Kidney epithelial cell (primary cell): ENCODE results near the gene PCDHGB4. TPM values are rescaled to one million over a fixed set of nuclear protein-coding genes. Genes with fewer than 3 reads are reported as not detected.
"Not testable (repeated sequence)": the region's sequence is repeated elsewhere in the genome, so short reads cannot be mapped to it uniquely, and the experiment has no call there.

Source experiments
- DNase-seq: peaks from one replicate; pipeline ENCODE4 v3.0.0-alpha.2; 2010; ENCODE audit warnings: low read depth
- H3K27me3 ChIP-seq: 2 replicates; pipeline ENCODE4 v1.6.0; 2011; ENCODE audit warnings: low read length; ENCODE audit not compliant: control insufficient read depth, insufficient read depth
- H3K36me3 ChIP-seq: 2 replicates; pipeline ENCODE4 v1.5.1; 2011; ENCODE audit warnings: low read length; ENCODE audit not compliant: control insufficient read depth, insufficient read depth
- H3K4me3 ChIP-seq: 2 replicates; pipeline ENCODE4 v1.5.1; 2011; ENCODE audit warnings: low read depth, mild to moderate bottlenecking, control low read depth, low read length
- CTCF ChIP-seq: IDR thresholded peaks from 2 replicates; pipeline ENCODE4 v1.5.1; 2011; ENCODE audit warnings: mild to moderate bottlenecking, moderate library complexity, low read length, control low read depth, inconsistent platforms; ENCODE audit not compliant: insufficient read depth, poor library complexity, severe bottlenecking
- total RNA-seq: library from RNA; depleted of rRNA; stranded (reverse); fragments of >200 nt; gene quantifications from 2 replicates; pipeline ENCODE4 v1.2.3, GENCODE V29; 2015

PCDHGB4 gene
- total RNA-seq, 1 donor from 2014 or later: 6.4 TPM

GRCh38 chr5:141398608-141399007, 11.1 kb downstream of the PCDHGB4 start:
- no peak for DNase-seq
- Histone ChIP-seq H3K36me3 (no peaks in the 10 kb centered on the region), H3K4me3 (no peak overlapping the region), H3K27me3 (peaks cover 16% of the 10 kb centered on the region)
- TF ChIP-seq CTCF: no peak

- Histone ChIP-seq H3K4me3 (no peak overlapping the region), H3K27me3 (peaks cover 15% of the 10 kb centered on the region), H3K36me3 (no peaks in the 10 kb centered on the region)
- no peak for DNase-seq
- no peak for TF ChIP-seq CTCF
Observed at GRCh38 chr5:141399555-141400258, 12.2 kb downstream of the PCDHGB4 start.

DNA sequence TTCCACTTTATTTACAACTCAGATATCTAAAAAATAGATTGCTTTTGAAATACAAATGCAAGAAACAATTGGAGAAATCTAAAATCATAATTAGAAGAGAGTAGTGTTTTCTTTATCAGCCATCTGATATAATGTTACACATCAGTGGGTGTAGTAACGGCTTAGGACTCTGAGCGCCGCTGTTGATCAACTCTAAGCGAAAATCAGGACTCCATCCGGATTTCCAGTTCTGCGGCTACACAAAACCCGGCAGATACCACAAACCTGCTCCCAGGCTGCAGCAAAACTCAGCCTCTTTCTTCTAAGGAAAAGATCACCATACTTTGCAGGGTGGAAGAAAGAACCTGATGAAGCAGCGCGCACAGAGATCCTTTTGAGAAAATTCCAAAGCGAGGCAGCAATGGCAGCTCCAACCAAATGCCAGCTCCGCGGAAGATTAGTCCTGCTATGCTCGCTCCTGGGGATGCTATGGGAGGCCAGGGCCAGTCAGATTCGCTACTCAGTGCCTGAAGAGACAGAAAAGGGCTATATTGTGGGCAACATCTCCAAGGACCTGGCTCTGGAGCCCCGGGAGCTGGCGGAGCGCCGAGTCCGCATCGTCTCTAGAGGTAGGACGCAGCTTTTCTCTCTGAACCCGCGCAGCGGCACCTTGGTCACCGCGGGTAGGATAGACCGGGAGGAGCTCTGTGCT, 15.2 kb downstream of the PCDHGB4 start, which contains the start of gene PCDHGA9:
PCDHGA9 (plus strand) TSS at position 226 of the 691 bp plus-strand sequence; CDS start at position 401, 175 bp downstream.
- DNase-seq: no peak
- Histone ChIP-seq H3K36me3 (no peaks in the 10 kb centered on the region), H3K4me3 (peak within 1 kb of the TSS; percentile 26), H3K27me3 (peaks cover 14% of the 10 kb centered on the region)
- TF ChIP-seq CTCF: peak; percentile 21

GRCh38 chr5:141403387-141403786, 15.9 kb downstream of the PCDHGB4 start:
- Histone ChIP-seq H3K36me3 (no peaks in the 10 kb centered on the region), H3K4me3 (no peak overlapping the region), H3K27me3 (peaks cover 16% of the 10 kb centered on the region)
- DNase-seq: no peak
- no peak for TF ChIP-seq CTCF

GRCh38 chr5:141407790-141408505, 20.4 kb downstream of the PCDHGB4 start, which contains the start of gene PCDHGB6:
Gene PCDHGB6 (plus strand): TSS chr5:141408021. CDS start chr5:141408203, 182 bp downstream.
- peak; percentile 58 for TF ChIP-seq CTCF
- peak within 1 kb of the TSS; percentile 3 for H3K4me3 ChIP-seq
- not testable (repeated sequence) for H3K36me3 ChIP-seq, DNase-seq
- peaks cover 15% of the 10 kb centered on the region for H3K27me3 ChIP-seq
